Gastrocnemius medialis (tissue), 4 donors: ENCODE measurements around the gene BAG5.

Source experiments
- CTCF ChIP-seq, 5 experiments: fragments of 450-650 bp in 3 of 5; fragments of 200-600 bp in 2 of 5; sonication (generic) in 2 of 5; IDR thresholded peaks in 4 of 5; conservative IDR thresholded peaks in 1 of 5; 1 replicate in 4 of 5; 2 replicates in 1 of 5; pipeline ENCODE4 v1.5.1; 2016 to 2019; ENCODE audit warnings: antibody characterized with exemption in 5 of 5, mild to moderate bottlenecking in 3 of 5, moderate library complexity in 3 of 5
- POLR2A ChIP-seq, 2 donors: fragments of 450-650 bp; IDR thresholded peaks; one replicate each; pipeline ENCODE4 v1.6.1; 2017; ENCODE audit warnings: antibody characterized with exemption in 2 of 2, mild to moderate bottlenecking in 2 of 2, moderate library complexity in 2 of 2

- TF ChIP-seq CTCF (IDR thresholded peaks at IDR 0.05 in 4 of 5, conservative IDR thresholded peaks at IDR 0.05 in 1 of 5) (no peak), POLR2A (IDR thresholded peaks at IDR 0.05) (no peak)
These were observed 19.7 kb upstream of the BAG5 start for GRCh38 chr14:103581954-103582703.
